HUES64 (cell line): ENCODE results near the gene EFCC1.

Experiments
- H3K27ac ChIP-seq: 2 replicates; pipeline ENCODE4 v1.7.0; 2013; ENCODE audit warnings: low read depth, low read length, inconsistent platforms
- H3K27me3 ChIP-seq: 2 replicates; pipeline ENCODE4 v1.6.1; 2013; ENCODE audit warnings: mild to moderate bottlenecking, low read length; ENCODE audit not compliant: insufficient read depth
- H3K36me3 ChIP-seq: 2 replicates; pipeline ENCODE4 v1.6.1; 2013; ENCODE audit warnings: mild to moderate bottlenecking, low read length; ENCODE audit not compliant: insufficient read depth
- H3K4me1 ChIP-seq: 2 replicates; pipeline ENCODE4 v1.6.1; 2013; ENCODE audit warnings: mild to moderate bottlenecking, low read length, moderate library complexity; ENCODE audit not compliant: insufficient read depth
- H3K4me3 ChIP-seq: 2 replicates; pipeline ENCODE4 v1.5.1; 2013; ENCODE audit warnings: mild to moderate bottlenecking, low read length, moderate library complexity
- H3K9ac ChIP-seq: 2 replicates; pipeline ENCODE4 v1.6.1; 2013; ENCODE audit warnings: mild to moderate bottlenecking, low read depth, low read length
- H3K9me3 ChIP-seq: 2 replicates; pipeline ENCODE4 v1.6.1; 2013; ENCODE audit warnings: low read depth, low read length; ENCODE audit not compliant: insufficient read depth
- WGBS: fragments of 150-250, 120-280 bp; methylation state at CpG from one replicate; pipeline ENCODE4 v1.1.7; 2013; ENCODE audit warnings: missing lambda C conversion rate; 5-methylcytosine and 5-hydroxymethylcytosine counted together

The EFCC1 gene

GRCh38 chr3:129004639-129005295, 3.7 kb downstream of the EFCC1 start:
- H3K36me3 ChIP-seq: no peaks in the 10 kb centered on the region
- H3K9ac ChIP-seq: no peak overlapping the region
- H3K9me3 ChIP-seq: no peaks in the 10 kb centered on the region
- peaks cover 10% of the 10 kb centered on the region; the same call in 1 of the 2 replicates for H3K4me1 ChIP-seq
- peaks cover 85% of the 10 kb centered on the region for H3K27me3 ChIP-seq
- no peak overlapping the region for H3K4me3 ChIP-seq
- 88% methylated on average over 6 of the region's 6 CpGs for WGBS
- no peak overlapping the region for H3K27ac ChIP-seq

- Histone ChIP-seq H3K27ac (no peak overlapping the region), H3K27me3 (peaks cover 75% of the 10 kb centered on the region), H3K9ac (no peak overlapping the region), H3K36me3 (no peaks in the 10 kb centered on the region), H3K4me1 (peaks cover 4% of the 10 kb centered on the region; the same call in 1 of the 2 replicates), H3K9me3 (no peaks in the 10 kb centered on the region), H3K4me3 (no peak overlapping the region)
- WGBS: 95% methylated on average over 4 of the region's 4 CpGs
Observed at GRCh38 chr3:129005526-129006303, 4.6 kb downstream of the EFCC1 start.

DNA sequence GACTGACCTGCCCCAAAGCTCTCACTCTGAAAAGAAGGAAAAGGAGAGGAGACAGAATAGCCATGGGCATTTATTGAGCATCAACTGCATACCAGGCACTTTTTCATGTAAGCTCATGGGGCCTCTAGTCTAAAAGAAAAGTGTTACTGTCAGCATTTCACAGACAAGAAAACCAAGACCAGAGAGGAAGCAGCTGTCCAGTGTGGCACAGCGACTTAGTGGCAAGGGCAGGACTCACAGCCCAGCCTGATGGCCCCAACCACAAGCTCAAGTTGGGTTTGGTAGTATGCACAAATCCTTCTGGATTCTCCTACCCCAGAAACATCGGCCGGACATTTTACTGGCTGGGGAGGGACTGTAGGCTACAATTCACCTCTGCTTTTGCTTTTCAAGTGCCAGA, 5.8 kb downstream of the EFCC1 start:
- WGBS: 96% methylated on average over 3 of the region's 3 CpGs
- Histone ChIP-seq H3K9ac (no peak overlapping the region), H3K27me3 (peaks cover 64% of the 10 kb centered on the region), H3K36me3 (no peaks in the 10 kb centered on the region), H3K4me1 (0 out of 2 replicates have a peak, but pooled peaks cover 3% of the 10 kb centered on the region), H3K9me3 (no peaks in the 10 kb centered on the region), H3K27ac (no peak overlapping the region), H3K4me3 (no peak overlapping the region)

DNA sequence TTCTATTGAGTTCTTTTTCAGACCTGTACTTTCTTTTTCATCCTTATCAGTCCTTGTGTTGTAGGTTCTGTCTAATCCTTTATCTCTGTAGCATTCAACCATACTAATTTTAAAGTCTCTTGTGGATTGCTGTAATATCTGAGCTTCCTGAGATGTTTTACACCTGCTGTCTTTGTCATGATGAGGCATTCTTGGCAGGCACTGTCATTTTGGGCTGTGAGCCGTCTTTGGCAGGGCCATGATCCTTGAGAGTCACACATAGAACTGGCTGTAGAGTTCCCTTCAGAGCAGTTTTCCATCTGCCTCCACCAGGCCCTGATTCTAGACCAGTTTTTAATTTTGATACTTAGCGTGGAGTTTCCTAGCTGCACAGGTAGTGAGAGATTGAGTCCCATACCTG, 6.7 kb downstream of the EFCC1 start:
- Histone ChIP-seq H3K27ac (no peak overlapping the region), H3K27me3 (peaks cover 55% of the 10 kb centered on the region), H3K9ac (no peak overlapping the region), H3K4me1 (0 out of 2 replicates have a peak, but pooled peaks cover 3% of the 10 kb centered on the region), H3K9me3 (no peaks in the 10 kb centered on the region), H3K4me3 (no peak overlapping the region), H3K36me3 (no peaks in the 10 kb centered on the region)
- 87% methylated on average over 2 of the region's 2 CpGs for WGBS

GRCh38 chr3:129009266-129009665, 8.2 kb downstream of the EFCC1 start:
- H3K9me3 ChIP-seq: no peaks in the 10 kb centered on the region
- no peak overlapping the region for H3K9ac ChIP-seq
- 0 out of 2 replicates have a peak, but pooled peaks cover 3% of the 10 kb centered on the region for H3K4me1 ChIP-seq
- H3K27ac ChIP-seq: no peak overlapping the region
- H3K4me3 ChIP-seq: no peak overlapping the region
- 88% methylated on average over 2 of the region's 2 CpGs for WGBS
- no peaks in the 10 kb centered on the region for H3K36me3 ChIP-seq
- H3K27me3 ChIP-seq: peaks cover 40% of the 10 kb centered on the region

DNA sequence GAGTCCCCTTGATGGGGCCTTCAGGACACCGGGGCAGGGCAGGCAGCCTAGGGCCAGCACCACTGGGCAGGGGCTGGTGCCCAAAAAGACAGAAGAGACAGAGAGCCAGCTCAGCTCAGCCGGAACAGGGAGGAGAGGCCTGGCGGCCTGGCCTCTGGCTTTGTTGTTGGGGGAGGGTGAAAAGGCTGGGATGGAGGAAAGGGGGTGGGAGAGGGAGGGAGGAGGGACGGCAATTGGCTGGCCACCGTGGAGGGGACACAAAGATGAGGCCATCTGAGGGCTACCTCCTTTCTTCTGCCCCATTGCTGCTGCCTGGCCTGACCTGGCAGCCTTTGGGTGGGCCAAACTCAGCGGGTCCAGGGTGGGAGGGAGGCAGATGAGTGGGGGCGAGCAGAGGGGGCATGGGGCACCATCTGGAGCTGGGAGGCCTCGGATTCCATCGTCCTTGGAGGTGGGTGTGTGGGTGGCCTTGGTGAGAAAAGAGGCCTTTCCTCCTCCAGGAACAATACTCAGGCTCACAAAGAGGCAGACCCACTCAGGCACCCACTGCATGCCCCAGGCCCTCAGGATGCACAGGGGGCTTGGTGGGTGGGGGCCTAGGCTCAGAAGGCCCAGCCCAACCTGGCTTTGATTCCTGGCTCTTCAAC, 9.3 kb downstream of the EFCC1 start:
- H3K27me3 ChIP-seq: peaks cover 28% of the 10 kb centered on the region
- 0 out of 2 replicates have a peak, but pooled peaks cover 3% of the 10 kb centered on the region for H3K4me1 ChIP-seq
- H3K36me3 ChIP-seq: no peaks in the 10 kb centered on the region
- H3K9me3 ChIP-seq: no peaks in the 10 kb centered on the region
- H3K9ac ChIP-seq: no peak overlapping the region
- no peak overlapping the region for H3K4me3 ChIP-seq
- WGBS: 74% methylated on average over 9 of the region's 9 CpGs
- no peak overlapping the region for H3K27ac ChIP-seq

- no peaks in the 10 kb centered on the region; the same call in 1 of the 2 replicates for H3K4me1 ChIP-seq
- 96% methylated on average over 3 of the region's 3 CpGs for WGBS
- no peak overlapping the region for H3K4me3 ChIP-seq
Observed at GRCh38 chr3:129013491-129013891, 12.4 kb downstream of the EFCC1 start.

DNA sequence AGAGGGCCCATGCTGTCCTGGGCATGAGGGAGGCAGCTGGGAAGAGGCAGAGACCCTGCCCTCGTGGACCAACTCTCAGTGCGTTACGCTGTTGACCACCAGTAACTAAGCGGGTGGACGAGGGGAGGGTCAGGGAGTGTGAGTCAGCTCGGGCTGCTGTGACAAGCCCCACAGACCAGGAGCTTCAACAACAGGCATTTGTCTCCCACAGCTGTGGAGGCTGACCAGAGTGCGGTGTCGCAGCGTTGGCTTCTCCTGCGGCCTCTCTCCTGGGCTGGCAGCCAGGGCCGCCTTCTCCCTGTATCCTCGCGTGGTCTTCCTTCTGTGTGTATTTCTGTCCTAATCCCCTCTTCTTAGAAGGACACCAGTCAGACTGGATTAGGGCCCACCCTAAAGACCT, 13.0 kb downstream of the EFCC1 start:
- 93% methylated on average over 13 of the region's 13 CpGs for WGBS
- no peaks in the 10 kb centered on the region; the same call in 1 of the 2 replicates for H3K4me1 ChIP-seq
- H3K27me3 ChIP-seq: no peaks in the 10 kb centered on the region
- no peaks in the 10 kb centered on the region for H3K9me3 ChIP-seq
- H3K9ac ChIP-seq: no peak overlapping the region
- no peak overlapping the region for H3K27ac ChIP-seq
- H3K36me3 ChIP-seq: no peaks in the 10 kb centered on the region
- H3K4me3 ChIP-seq: no peak overlapping the region

More at GRCh38 chr3:129013491-129013891, 12.4 kb downstream of the EFCC1 start:
- no peaks in the 10 kb centered on the region for H3K9me3 ChIP-seq
- H3K27me3 ChIP-seq: 0 out of 2 replicates have a peak, but pooled peaks cover under 1% of the 10 kb centered on the region
- H3K36me3 ChIP-seq: no peaks in the 10 kb centered on the region
- no peak overlapping the region for H3K27ac ChIP-seq
- H3K9ac ChIP-seq: no peak overlapping the region

GRCh38 chr3:129014793-129015345, 13.8 kb downstream of the EFCC1 start:
- H3K4me3 ChIP-seq: no peak overlapping the region
- 86% methylated on average over 9 of the region's 9 CpGs for WGBS
- H3K27ac ChIP-seq: no peak overlapping the region
- no peaks in the 10 kb centered on the region for H3K27me3 ChIP-seq
- no peaks in the 10 kb centered on the region for H3K36me3 ChIP-seq
- H3K4me1 ChIP-seq: no peaks in the 10 kb centered on the region; the same call in 1 of the 2 replicates
- H3K9ac ChIP-seq: no peak overlapping the region
- H3K9me3 ChIP-seq: no peaks in the 10 kb centered on the region

GRCh38 chr3:129015388-129016105, 14.4 kb downstream of the EFCC1 start:
- Histone ChIP-seq H3K27me3 (no peaks in the 10 kb centered on the region), H3K9me3 (no peaks in the 10 kb centered on the region), H3K4me1 (no peaks in the 10 kb centered on the region; the same call in 1 of the 2 replicates), H3K36me3 (no peaks in the 10 kb centered on the region), H3K27ac (no peak overlapping the region), H3K4me3 (no peak overlapping the region), H3K9ac (no peak overlapping the region)
- WGBS: 89% methylated on average over 19 of the region's 19 CpGs
